ENCODE data around the gene NVL. TPM values are rescaled to one million over a fixed set of nuclear protein-coding genes. Genes with fewer than 3 reads are reported as not detected.

Gene NVL
- total and polyA plus RNA-seq, 10 of the 15 experiments (the other 5 are each of a cell fraction or from before 2014, with no cell fraction given): 20.3 to 49.6 (median 35.2) TPM

GRCh38 chr1:224289396-224289795 lies 40.6 kb downstream of the NVL start:
- POLR2A ChIA-PET: no interaction called here
- H3K79me2 ChIP-seq (ENCODE audit: control insufficient read depth, insufficient read depth, low read length): no peaks in the 10 kb centered on the region
- WGBS (ENCODE audit: insufficient coverage, insufficient replicate concordance, low lambda C conversion rate, missing lambda C conversion rate): 100% methylated on average over 1 of the region's 1 CpG
- DNase-seq (ENCODE audit: low read depth, low spot score) (no peak), FAIRE-seq (no peak), ATAC-seq (no peak)
- H3K4me2 ChIP-seq (ENCODE audit: control insufficient read depth, insufficient read depth): no peak overlapping the region
- no peaks in the 10 kb centered on the region for H3K9me3 ChIP-seq (replicated peaks; ENCODE audit: control insufficient read depth, insufficient read depth, low read length)
- CTCF ChIA-PET: no interaction called here
- no peak overlapping the region for H3K27ac ChIP-seq (ENCODE audit: control insufficient read depth, insufficient read depth)
- no peaks in the 10 kb centered on the region for H4K20me1 ChIP-seq (ENCODE audit: control insufficient read depth, insufficient read depth)
- no peak overlapping the region for H3K9ac ChIP-seq (ENCODE audit: control insufficient read depth, insufficient read depth, low read length)
- RAD21 ChIA-PET (ENCODE audit: unreplicated experiment): no interaction called here
- in situ Hi-C loops (cut with MboI) (no loop called here), intact Hi-C loops (cut with micrococcal nuclease; ENCODE audit: unreplicated experiment) (no loop called here)
- SMC1A ChIA-PET (ENCODE audit: uncharacterized antibody, unreplicated experiment): no interaction called here
- BruUV-seq (replicated peaks): no TSS peak
- peaks cover 6 to 28% of the 10 kb centered on the region in 2 experiments for H3K36me3 ChIP-seq (ENCODE audit: control insufficient read depth in 2 of 2, insufficient read depth in 2 of 2, low read length in 1 of 2)
- H3K27me3 ChIP-seq (replicated peaks in 1 of 2; ENCODE audit: control insufficient read depth in 2 of 2, insufficient read depth in 2 of 2, low read length in 1 of 2): no peaks in the 10 kb centered on the region
- no peaks in the 10 kb centered on the region for H3K4me1 ChIP-seq (ENCODE audit: control insufficient read depth, insufficient read depth, low read length)
- H3K4me3 ChIP-seq: no peak overlapping the region
- no peak overlapping the region for H2AFZ ChIP-seq (ENCODE audit: control insufficient read depth, low read depth, low read length)
- no peak for TF ChIP-seq ZNF274 (IDR thresholded peaks at IDR 0.05; ENCODE audit: insufficient read depth, insufficient read length)
- no peak for TF ChIP-seq ZBTB33 (IDR thresholded peaks at IDR 0.05)
- TF ChIP-seq ETV6 (conservative IDR thresholded peaks at IDR 0.05 in 1 of 2, IDR thresholded peaks at IDR 0.05 in 1 of 2; ENCODE audit: borderline replicate concordance in 1 of 2, low read depth in 1 of 2): no peak
- no peak for TF ChIP-seq YBX1 (IDR thresholded peaks at IDR 0.05)
- TF ChIP-seq NFXL1 (IDR thresholded peaks at IDR 0.05; ENCODE audit: borderline replicate concordance): no peak
- no peak for TF ChIP-seq RFX5 (IDR thresholded peaks at IDR 0.05; ENCODE audit: low read depth, low read length)
- no peak for TF ChIP-seq ZNF622 (IDR thresholded peaks at IDR 0.05)
- no peak for TF ChIP-seq NFYA (IDR thresholded peaks at IDR 0.05; ENCODE audit: borderline replicate concordance, low read depth, low read length)
- no peak for TF ChIP-seq SRF (IDR thresholded peaks at IDR 0.05; ENCODE audit: low read depth in 2 of 2, low read length in 2 of 2)
- no peak for TF ChIP-seq EED (IDR thresholded peaks at IDR 0.05; ENCODE audit: low read depth)
- no peak for TF ChIP-seq SKIL (IDR thresholded peaks at IDR 0.05; ENCODE audit: low read depth, poor library complexity, severe bottlenecking)
- TF ChIP-seq RCOR1 (conservative IDR thresholded peaks at IDR 0.05; ENCODE audit: low read depth, low read length): no peak
- TF ChIP-seq ATF2 (IDR thresholded peaks at IDR 0.05; ENCODE audit: low read length): no peak
- TF ChIP-seq ATF7 (IDR thresholded peaks at IDR 0.05; ENCODE audit: low read depth): no peak
- TF ChIP-seq HDAC6 (IDR thresholded peaks at IDR 0.05; ENCODE audit: unreplicated experiment): no peak
- no peak for TF ChIP-seq E2F4 (IDR thresholded peaks at IDR 0.05; ENCODE audit: low read depth, low read length)
